NCI-H1436 treated with DMSO at 0.1 percent for 48 hours (cell line): Measurements from ENCODE around the gene STK36.
A peak's percentile ranks its signal among the peaks of the same experiment; 100 is the strongest.
"Not testable (repeated sequence)": the region's sequence is repeated elsewhere in the genome, so short reads cannot be mapped to it uniquely, and the experiment has no call there.

Experiments
- DNase-seq: peaks from one replicate; lab custom pipeline; 2025; lab: John Stamatoyannopoulos, UW

STK36 gene

DNA sequence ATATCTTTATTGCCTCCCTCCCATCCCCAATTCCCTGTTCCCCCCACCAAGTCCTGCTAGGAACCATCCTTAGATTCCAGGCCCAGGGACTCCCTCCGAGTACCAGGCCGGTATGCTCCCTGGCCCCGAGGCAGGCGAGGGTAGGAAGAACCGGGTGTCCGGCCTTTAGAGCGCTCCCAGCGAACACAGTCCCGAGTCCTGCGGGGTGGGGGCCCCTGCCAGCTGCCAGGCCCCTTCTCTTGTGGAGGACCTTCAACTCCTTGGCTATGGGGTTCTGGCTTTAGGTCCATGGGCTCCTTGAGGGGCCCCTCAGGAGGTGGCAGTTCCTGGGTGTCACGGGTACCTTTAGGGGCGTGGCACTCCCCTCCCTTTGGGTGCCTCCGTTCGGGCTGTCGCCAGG is 8.0 kb upstream of the STK36 start:
- DNase-seq = no peak

DNA sequence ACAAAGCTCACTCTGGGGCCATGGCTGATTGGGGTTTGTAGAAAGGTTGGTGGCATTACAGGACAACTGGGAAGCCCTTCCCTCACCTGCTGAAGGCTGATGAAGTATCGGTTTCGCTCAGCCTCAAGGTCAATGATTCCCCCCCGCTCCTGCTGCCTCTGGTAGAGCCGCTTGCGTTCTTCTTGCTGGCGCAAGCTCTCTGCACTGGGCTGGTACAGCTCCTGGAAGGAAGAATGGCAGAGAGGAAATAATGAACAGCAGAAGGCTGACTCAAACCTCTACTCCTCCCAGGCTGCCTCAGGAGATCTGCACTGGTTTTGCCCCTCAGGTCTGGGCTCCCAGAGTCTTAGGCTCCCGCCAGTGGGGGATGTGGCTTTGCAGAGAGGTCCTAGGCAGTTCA is 7.2 kb upstream of the STK36 start:
- no peak for DNase-seq

DNA sequence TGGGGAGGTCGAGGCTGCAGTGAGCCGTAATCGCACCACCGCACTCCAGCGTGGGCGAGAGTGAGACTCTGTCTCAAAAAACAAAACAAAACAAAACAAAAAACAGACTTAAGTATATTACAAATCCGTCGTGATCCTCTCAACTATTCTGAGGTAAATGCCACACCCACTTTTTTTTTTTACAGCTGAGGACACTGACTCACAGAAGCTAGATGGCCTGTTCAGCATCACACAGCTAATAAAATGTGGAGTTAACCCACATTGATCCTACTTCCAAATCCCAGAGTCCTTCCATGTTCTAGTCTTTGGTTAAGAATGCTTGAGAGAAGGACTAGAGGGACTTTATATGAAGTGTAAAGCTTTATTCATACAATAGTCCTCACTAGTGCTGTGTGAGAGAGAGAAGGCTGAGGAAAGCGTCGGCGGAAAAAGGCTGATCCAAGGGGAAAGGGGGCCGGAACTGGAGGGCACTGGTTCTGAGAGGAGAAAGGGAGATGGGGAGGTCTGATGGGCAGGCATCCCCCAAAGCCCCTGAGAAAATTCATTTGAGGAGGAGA is 711 bp upstream of the STK36 start:
- no peak for DNase-seq

DNA sequence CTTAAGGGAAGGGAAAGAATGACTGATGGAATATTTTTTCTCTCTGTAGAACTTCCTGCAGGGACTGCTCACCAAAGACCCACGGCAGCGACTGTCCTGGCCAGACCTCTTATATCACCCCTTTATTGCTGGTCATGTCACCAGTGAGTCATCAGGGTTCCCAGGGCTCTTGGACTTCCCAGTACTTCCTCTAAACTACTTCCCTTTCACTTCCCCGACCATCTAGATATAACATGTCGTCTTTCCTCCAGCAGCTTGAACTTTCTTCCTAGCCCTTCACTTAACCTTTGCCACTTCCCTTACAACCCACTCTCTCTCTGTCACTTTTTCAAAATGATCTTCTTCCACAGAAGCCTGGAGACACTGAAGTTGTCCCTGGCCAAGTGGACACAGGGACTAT is 7.2 kb downstream of the STK36 start:
- DNase-seq = no peak

DNA sequence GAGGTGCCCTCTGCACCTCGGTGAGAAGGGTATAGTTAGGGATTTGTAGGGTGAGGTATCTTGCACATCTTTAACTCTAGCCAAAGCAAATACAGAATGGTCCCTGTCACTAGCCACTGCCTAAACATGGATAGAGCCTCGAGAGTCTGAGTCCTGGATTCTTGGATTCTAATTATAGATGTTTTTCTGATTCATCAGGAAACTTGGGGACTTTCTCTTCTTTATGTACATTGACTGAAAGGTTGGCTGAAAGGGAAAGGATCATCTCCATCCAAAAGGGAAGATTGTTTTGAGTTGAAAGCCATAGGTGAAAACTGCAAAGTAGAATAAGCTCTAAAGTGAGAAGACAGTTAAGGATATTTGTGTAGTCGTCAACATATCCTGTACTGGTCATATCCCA is 8.2 kb downstream of the STK36 start:
- no peak for DNase-seq

DNA sequence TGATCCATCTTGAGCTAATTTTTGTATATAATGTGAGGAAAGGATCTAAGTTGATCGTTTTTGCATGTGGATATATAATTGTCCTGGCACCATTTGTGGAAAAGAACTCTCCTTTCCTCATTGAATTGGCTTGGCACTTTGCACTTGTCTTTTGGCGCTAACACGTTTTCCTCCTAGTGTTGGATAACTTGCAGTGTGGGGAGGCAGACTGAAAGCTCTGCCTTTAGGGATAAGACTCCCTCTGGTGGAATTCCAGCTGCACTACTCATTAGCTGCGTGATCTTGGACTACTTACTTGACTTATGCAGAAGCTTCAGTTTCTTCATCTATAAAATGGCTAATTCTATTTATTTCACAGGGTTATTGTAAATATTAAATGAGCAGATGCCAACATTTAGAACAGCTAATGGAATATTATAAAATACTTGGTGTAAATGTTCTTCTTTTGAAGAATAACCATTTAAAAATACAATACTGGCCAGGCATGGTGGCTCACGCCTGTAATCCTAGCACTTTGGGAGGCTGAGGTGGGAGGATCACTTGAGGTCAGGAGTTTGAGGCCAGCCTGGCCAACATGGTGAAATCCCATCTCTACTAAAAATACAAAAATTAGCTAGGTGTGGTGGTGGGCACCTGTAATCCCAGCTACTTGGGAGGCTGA is 15.6 kb downstream of the STK36 start:
- not testable (repeated sequence) for DNase-seq

DNA sequence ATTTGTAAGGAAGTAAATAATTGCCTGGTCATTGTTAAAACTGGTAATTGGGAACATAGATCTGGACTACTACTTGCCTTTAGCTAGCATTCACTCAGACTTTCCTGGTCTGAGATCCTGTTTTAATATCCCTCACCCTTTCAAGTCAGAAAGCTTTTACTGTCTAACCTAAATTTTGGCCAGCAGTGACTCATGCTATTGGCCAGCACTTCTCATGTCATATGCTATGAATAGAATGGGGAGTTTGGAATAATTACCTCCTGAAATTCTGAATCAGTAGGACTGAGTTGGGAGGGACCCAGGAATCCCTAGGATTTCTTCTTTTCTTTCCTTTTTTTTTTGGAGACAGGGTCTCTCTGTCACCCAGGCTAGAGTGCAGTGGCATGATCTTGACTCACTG is 19.3 kb downstream of the STK36 start:
- no peak for DNase-seq

DNA sequence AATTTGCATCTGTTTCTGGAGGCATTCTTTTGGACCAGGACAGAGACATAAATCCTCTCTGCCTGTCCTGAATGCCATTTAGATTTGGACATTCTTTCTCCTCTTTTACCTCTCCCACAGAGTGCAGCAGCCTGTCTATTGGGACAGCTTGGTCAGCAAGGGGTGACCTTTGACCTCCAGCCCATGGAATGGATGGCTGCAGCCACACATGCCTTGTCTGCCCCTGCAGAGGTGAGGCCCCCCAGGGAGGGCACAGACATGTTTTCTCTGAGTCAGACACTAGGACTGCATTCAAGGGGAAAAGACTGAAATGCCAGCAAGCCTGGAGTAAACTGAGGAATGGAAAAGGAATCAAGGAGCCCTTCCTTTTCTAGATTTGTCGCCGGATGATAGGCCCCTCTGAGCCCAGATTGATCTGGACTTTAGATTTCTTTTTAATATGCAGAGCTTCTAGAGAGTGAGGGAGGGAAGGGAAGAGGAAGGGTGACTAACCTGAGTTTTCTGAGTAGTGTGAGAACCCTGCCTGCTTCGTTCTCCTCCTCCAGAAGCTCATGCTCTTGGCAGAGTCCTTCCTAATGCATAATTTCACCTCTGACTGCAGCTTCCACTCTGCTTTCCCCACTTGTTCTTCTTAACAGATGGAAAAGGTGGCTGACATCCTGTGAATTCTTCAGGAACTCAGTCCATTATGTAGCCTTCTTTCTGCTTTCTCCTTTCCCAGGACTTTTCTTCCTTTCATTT is 22.7 kb downstream of the STK36 start:
- no peak for DNase-seq

DNA sequence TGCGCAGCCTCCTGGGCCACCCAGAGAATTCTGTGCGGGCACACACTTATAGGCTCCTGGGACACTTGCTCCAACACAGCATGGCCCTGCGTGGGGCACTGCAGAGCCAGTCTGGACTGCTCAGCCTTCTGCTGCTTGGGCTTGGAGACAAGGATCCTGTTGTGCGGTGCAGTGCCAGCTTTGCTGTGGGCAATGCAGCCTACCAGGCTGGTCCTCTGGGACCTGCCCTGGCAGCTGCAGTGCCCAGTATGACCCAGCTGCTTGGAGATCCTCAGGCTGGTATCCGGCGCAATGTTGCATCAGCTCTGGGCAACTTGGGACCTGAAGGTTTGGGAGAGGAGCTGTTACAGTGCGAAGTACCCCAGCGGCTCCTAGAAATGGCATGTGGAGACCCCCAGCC is 27.0 kb downstream of the STK36 start:
- no peak for DNase-seq

DNA sequence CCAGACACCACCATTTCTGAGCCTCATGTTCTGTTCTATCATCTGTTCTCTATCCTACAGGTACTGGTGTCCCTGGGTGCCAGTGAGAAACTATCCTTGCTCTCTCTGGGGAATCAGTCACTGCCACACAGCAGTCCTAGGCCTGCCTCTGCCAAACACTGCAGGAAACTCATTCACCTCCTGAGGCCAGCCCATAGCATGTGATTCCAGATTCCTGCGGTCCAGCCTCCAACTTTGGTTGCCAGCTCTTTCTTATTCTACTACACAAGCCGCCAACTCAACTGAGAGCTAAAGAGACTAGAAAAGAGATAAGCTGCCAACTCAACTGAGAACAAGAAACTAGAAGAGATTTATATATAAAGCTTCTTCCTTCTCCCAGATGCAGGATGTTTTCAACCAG is 29.9 kb downstream of the STK36 start:
- DNase-seq = no peak

DNA sequence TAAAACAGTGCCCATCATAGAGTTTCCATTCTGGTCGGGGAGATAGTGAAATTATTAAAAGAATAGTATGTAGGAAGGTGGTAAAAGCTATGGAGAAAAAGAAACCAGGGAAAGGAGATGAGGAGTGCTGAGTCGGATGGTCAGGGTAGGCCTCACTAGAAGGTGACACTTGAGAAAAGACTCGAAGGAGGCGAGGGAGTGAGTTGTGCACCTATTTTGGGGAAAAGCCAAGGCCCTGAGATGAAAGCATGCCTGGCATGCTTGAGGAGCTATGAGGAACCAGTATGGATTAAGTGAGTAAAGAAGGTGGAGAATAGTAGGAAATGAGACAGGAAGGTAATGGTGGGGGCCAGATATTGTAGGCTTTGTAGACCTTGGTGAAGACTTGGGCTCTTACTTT is 31.5 kb downstream of the STK36 start:
- DNase-seq = no peak

DNA sequence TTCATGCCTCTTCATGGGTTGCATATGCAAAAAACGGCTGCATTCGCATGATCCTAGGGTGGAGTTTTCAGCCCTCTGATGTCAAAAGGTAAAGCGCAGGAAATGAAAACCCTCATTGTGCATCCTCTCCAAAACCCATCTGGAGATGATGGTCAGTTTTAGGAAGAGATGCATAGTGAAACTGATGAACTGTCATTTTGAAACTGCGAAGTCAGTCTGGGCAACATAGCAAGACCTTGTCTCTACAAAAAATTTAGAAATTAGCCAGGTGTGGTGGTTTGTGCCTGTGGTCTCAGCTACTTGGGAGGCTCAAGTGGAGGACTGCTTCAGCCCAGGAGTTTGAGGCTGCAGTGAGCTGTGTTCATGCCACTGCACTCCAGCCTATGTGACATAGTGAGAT is 36.2 kb downstream of the STK36 start:
- no peak for DNase-seq

DNA sequence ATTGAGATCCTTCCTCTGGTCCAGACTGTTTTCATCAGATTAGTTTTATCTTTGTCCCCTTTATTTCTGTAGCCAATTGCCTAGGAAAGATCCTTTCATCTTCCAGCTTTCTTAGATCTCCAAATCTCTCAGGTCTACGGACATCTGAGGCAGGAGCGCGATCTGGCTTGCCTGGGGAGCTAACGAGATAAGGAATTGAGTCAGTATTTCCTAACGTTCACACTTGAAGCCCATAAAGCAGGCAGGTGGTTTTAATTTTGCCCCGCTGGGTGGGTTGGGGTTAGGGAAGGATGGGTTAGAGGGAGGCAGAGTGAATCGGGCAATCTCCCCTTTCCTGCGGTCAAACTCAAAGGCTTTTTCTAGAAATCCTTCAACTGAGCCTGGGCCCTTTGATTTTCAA is 38.0 kb downstream of the STK36 start:
- no peak for DNase-seq

DNA sequence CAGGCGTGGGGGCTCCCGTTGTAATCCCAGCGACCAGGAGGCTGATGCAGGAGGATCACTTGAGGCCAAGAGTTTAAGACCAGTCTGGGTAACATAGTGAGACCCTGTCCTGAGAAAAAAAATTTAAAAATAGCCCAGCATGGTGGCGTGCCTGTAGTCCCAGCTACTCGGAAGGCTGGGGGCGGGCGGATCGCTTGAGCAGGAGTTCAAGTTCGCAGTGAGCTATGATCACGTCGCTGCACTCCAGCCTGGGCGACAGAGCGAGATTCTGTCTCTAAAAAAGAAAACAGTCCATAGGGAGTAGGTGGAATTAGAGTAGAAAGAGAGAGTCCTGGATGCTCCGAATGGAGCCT is 38.4 kb downstream of the STK36 start:
- no peak for DNase-seq

DNA sequence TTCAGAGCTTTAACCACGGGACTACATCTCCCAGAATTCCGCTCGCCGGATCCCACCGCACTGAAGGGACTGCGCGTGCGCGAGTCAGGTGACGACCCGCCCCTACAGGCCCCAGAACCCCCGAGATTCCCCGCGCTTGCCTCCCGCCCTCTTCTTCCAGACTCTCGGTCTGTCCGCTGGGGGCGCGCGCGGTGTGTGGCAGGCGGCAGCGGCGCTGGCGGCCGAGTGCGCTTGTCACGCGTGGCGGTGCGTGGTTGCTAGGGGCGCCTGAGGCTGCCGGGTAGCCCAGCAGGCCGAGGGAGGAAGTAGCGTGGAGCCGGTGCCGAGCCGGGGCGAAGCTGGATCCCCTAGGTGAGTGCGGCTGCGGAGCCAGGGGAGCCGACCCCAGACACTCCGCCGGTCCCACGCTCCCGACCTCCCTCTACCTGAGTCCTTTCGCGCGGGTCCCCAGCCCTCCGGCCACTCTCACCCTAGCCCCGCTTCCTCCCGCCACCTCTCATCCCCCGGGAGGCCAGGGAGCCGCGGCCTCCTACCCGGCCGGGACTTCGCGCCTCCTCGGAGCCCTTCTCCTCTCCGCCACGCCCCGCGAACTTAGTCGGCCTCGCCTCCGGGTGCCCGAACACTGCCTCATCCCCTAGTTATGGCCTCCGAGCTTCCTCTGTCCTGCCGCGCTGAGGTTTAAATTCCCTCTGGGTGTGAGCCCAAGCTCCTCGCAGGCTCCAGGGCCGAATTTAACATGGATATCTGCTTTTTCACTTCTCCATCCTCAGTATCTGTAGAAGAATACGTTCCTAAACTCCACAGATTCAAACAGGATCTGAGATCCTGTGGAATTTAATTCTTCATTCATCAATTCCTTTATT is 39.0 kb downstream of the STK36 start, which contains the start of gene TTLL4:
Gene TTLL4, plus strand, starts transcription at position 149 of the 863 bp plus-strand sequence. CDS start 26,842 bp downstream, outside the sequence.
- DNase-seq = peak; percentile 61

DNA sequence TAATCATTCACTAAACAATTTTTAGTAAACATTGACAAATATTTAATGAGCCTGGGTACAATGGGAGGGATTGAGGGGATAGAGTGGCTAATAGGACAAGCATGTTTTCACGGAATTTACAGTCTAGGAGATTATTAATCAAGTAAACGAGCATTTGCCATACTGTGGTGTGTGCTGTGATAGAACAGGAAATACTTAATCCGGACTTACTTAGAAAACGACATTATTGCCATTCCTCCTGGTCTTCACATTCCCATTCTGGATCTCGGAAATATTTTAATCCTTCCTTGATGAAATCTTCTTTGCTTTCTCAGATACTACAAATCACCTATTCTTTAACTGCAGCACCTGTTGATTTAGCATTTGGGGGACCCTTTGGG is 39.7 kb downstream of the STK36 start:
- no peak for DNase-seq

DNA sequence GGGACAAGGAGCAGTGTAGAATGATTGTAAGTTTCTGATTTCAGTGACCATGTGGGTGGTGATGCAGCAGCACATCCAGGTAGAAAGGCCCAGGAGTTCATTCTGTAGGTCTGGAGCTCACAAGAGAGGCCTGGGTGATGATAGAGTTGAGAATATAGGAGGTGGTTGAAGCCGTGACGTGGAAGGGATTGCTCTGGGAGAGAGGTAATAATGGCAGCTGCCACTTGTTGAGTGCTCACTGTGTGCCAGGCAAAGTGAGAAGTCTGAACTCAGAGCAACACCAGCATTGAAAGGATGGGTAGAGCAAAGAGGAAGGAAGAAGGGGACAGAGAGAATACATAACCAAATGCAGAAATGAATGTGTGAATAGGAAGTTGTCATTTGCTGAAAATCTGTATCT is 42.0 kb downstream of the STK36 start:
- no peak for DNase-seq

DNA sequence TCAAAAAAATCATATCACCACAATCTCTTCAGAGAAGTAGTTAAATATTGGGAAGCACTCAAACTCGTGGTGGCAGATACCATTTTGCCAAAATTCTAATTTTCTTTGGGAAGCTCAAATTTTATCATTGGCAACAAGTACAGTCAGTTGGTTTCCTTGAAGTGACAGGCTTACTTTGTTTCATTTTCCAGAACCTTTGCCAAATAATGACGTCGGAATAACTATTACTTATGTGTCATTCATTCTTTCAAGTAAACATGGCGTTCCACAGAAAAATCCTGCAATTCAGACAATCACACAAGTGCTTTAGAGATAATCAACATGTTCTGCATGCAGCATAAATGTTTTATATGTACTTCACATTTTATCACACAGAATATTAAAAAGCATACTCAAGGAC is 44.2 kb downstream of the STK36 start:
- no peak for DNase-seq

DNA sequence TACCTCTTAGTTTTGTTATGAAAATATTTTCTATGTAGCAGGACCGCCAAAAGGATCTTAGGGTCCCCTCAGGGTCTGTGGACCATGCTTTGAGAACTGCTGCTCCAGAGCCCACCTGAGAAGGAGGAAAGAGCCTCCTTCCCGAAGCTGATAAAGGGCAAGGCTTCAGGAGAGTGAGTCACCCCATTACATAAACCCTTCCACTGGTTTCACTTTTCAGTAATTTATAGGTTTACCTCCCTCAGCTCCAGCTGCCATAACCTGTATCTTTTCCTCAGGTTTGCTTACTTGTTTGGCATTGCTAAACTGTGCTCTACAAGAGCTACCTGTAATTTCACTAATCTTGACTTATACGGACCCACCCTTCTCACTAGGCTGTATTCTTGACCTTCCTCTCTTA is 45.4 kb downstream of the STK36 start:
- DNase-seq = no peak

DNA sequence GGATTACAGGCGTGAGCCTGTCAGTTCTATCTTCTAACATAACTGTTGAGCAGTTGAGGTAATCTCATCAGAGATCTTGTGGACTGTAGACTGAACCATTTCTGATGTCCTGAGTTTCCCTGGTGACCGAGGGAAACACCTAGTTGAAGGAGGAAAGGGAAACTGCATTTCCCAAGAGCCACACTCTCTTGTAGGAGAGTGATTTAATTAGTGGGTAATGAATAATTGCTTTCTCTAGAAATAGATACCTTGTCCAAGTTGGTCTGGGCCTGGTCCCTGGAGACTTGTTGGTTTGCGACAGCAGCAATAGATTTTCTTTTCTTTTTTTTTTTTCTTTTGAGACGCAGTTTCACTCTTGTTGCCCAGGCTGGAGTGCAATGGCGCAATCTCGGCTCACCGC is 46.2 kb downstream of the STK36 start:
- no peak for DNase-seq

DNA sequence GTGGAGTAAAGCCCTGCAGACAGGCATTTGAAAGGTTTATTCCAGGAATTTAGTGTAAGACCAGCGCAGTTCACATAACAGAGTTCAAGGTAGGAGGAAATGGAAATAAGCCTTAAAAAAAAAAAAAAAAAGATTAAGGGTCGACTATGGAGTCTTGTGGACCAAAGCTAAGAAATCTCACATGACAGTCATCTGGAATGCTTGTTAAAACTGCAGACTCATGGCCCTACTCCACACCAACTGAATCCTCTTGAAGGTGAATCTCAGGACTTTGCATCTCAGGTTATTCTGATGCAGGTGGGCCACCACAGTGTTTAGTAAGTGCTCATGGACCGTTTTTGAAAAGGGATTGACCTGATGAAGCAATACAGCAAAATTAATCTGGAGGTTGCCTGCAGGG is 47.6 kb downstream of the STK36 start:
- no peak for DNase-seq
